Mesothelial cell of epicardium (in vitro differentiated cells): ENCODE measurements around the gene LRRC23. TPM values are rescaled to one million over a fixed set of nuclear protein-coding genes. Genes with fewer than 3 reads are reported as not detected.
"Not testable (repeated sequence)": the region's sequence is repeated elsewhere in the genome, so short reads cannot be mapped to it uniquely, and the experiment has no call there.

Experiments used
- DNase-seq, 2 experiments: peaks; one replicate each; pipeline ENCODE4 v3.0.0; 2021; ENCODE audit warnings: low spot score in 2 of 2; ENCODE audit not compliant: unreplicated experiment in 2 of 2
- H3K27ac Mint-ChIP-seq: 2 replicates; pipeline ENCODE4 v1.8.0; 2021; ENCODE audit warnings: mixed read lengths
- H3K27me3 Mint-ChIP-seq: 2 replicates; pipeline ENCODE4 v1.8.0; 2021; ENCODE audit warnings: low read depth, mixed read lengths
- H3K36me3 Mint-ChIP-seq: 2 replicates; pipeline ENCODE4 v1.8.0; 2021; ENCODE audit warnings: mixed read lengths
- H3K4me1 Mint-ChIP-seq: 2 replicates; pipeline ENCODE4 v1.8.0; 2021; ENCODE audit warnings: mixed read lengths
- H3K4me3 Mint-ChIP-seq: 2 replicates; pipeline ENCODE4 v1.8.0; 2021; ENCODE audit warnings: mild to moderate bottlenecking, moderate library complexity, mixed read lengths
- H3K9me3 Mint-ChIP-seq: 2 replicates; pipeline ENCODE4 v1.8.0; 2021; ENCODE audit warnings: mixed read lengths
- total RNA-seq: library from RNA; stranded (reverse); gene quantifications from 3 replicates; pipeline ENCODE4 v1.2.1, GENCODE V29; 2021
- TF ChIP-seq, protein P1 (sequence below): fragments of 200-600 bp; sonication (generic); IDR thresholded peaks from one replicate; pipeline ENCODE4 v1.5.0; 2021; ENCODE audit warnings: antibody characterized with exemption; ENCODE audit not compliant: unreplicated experiment

The LRRC23 gene
- total RNA-seq, 1 donor from 2014 or later, result 11.6 TPM

DNA sequence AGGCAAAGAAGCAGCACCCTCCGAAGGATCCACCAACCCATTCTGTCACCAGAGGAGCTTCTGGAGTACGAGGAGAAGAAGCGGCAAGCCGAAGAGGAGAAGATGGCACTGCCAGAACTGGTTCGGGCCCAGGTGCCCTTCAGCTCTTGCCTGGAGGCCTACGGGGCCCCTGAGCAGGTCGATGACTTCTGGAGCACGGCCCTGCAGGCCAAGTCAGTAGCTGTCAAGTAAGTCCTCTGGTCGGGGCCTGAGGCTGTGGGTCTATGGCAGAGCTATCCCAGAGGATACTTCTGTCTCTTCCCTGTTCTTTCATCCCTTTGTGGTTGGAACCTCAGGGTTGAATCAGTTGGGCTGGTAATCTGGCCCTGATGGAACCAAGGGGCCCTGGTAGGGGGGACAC, 43.2 kb upstream of the LRRC23 start:
- TF ChIP-seq, protein P1, sequence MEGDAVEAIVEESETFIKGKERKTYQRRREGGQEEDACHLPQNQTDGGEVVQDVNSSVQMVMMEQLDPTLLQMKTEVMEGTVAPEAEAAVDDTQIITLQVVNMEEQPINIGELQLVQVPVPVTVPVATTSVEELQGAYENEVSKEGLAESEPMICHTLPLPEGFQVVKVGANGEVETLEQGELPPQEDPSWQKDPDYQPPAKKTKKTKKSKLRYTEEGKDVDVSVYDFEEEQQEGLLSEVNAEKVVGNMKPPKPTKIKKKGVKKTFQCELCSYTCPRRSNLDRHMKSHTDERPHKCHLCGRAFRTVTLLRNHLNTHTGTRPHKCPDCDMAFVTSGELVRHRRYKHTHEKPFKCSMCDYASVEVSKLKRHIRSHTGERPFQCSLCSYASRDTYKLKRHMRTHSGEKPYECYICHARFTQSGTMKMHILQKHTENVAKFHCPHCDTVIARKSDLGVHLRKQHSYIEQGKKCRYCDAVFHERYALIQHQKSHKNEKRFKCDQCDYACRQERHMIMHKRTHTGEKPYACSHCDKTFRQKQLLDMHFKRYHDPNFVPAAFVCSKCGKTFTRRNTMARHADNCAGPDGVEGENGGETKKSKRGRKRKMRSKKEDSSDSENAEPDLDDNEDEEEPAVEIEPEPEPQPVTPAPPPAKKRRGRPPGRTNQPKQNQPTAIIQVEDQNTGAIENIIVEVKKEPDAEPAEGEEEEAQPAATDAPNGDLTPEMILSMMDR, result no peak
- Mint-ChIP-seq H3K4me1 (peaks cover under 1% of the 10 kb centered on the region), H3K4me3 (no peak overlapping the region), H3K27me3 (no peaks in the 10 kb centered on the region), H3K36me3 (peaks cover 48% of the 10 kb centered on the region), H3K27ac (no peak overlapping the region), H3K9me3 (no peaks in the 10 kb centered on the region)
- no peak for DNase-seq

DNA sequence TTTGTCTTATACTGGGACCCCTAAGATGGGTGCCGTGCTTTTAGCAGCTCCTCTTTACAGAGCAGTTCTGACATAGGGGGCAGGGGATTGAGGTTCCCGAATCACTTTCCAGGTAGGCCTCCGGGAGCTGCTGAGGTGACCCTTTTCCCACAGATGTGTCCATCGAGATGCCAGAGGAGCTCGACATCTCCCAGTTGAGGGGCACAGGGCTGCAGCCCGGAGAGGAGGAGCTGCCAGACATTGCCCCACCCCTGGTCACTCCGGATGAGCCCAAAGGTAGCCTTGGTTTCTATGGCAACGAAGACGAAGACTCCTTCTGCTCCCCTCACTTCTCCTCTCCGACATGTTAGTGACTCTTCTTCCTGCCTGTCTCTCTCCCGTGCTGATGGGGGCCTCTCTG, 41.6 kb upstream of the LRRC23 start:
- Mint-ChIP-seq H3K4me1 (peaks cover 4% of the 10 kb centered on the region), H3K9me3 (no peaks in the 10 kb centered on the region), H3K4me3 (no peak overlapping the region), H3K27ac (no peak overlapping the region), H3K27me3 (no peaks in the 10 kb centered on the region), H3K36me3 (peaks cover 38% of the 10 kb centered on the region)
- TF ChIP-seq, protein P1, result no peak
- DNase-seq, result no peak

DNA sequence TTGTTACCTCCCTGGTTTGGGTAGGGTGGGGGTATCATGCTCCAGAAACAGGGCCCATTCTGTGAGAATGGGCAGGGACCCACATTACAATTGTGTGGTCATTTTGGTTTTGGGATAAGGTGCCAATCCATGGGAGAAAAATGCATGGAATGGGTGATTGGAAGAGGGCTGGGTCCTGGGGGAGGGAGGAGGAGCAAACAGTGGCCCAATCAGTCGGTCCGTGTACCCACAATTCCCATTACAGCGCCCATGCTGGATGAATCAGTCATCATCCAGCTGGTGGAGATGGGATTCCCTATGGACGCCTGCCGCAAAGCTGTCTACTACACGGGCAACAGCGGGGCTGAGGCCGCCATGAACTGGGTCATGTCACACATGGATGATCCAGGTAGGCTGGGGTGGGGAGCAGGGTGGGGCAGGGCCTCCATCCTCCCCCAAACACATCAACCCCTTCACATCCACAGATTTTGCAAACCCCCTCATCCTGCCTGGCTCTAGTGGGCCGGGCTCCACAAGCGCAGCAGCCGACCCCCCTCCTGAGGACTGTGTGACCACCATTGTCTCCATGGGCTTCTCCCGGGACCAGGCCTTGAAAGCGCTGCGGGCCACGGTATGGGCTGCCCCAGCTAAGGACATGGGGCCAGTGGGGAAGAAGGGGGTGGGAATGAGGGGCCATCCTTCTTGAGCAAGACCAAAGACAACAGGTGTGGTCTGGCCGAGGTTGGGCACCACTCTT, 40.9 kb upstream of the LRRC23 start:
- Mint-ChIP-seq H3K4me3 (no peak overlapping the region), H3K4me1 (peaks cover 10% of the 10 kb centered on the region), H3K27ac (no peak overlapping the region), H3K9me3 (no peaks in the 10 kb centered on the region), H3K27me3 (no peaks in the 10 kb centered on the region), H3K36me3 (peaks cover 36% of the 10 kb centered on the region)
- DNase-seq, result no peak
- TF ChIP-seq, protein P1, result no peak

DNA sequence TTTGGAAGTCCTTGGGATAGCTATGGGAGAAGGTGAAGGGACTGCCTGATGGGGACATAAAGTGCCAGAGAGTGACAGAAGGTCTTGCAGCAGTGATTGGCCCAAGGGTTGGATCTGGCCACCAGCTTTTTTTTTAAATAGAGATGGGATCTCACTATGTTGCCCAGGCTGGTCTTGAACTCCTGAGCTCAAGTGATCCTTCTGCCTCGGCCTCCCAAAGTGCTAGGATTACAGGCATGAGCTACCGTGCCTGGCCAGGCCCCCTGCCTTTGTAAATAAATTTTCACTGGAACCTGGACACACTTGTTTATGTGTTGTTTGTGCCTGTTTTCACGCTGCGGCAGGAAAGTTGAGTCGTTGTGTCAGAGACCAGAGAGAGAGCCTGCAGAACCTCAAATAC, 39.3 kb upstream of the LRRC23 start:
- H3K27me3 Mint-ChIP-seq, DNase-seq, H3K27ac Mint-ChIP-seq, H3K9me3 Mint-ChIP-seq: not testable (repeated sequence)
- Mint-ChIP-seq H3K36me3 (peaks cover 39% of the 10 kb centered on the region), H3K4me1 (peaks cover 20% of the 10 kb centered on the region), H3K4me3 (peak overlapping the region; percentile 13)

DNA sequence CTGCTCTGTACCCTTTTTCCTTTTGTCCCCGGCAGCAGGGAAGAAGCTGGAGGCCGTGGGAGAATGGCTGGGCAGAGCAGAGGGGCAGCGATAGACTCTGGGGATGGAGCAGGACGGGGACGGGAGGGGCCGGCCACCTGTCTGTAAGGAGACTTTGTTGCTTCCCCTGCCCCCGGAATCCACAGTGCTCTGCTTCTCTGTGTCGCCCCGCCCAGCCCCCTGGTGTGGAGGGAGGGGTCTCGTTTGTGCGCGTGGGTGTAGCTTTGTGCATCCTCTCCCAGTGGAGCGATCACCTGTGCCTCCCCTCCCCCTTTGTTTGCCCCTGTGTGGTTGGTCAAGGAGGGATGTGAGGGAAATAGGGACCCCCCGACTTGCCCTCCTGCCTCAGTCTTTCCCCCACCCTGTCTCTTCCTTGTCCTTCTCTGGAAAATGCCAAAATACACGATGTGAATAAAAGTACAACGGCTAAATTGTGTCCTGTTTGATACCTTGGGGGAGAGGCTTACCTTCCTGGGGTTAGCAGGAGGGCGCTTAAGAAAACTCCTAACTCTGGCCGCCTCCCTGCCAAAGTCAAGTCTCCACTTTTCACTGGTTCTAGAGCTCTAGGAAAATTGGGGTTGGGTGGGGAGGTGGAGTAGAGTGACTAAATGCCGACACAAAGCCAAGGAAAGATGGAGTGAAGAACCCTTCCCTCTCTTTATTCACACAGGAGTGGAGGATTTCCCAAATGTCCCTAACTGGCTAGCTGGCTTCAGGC, 38.3 kb upstream of the LRRC23 start:
- DNase-seq, result no peak
- peak overlapping the region; percentile 92 for H3K4me3 Mint-ChIP-seq
- H3K27ac Mint-ChIP-seq, result no peak overlapping the region
- H3K36me3 Mint-ChIP-seq, result peaks cover 35% of the 10 kb centered on the region
- H3K4me1 Mint-ChIP-seq, result peaks cover 24% of the 10 kb centered on the region
- H3K27me3 Mint-ChIP-seq, result no peaks in the 10 kb centered on the region
- TF ChIP-seq, protein P1, result no peak
- H3K9me3 Mint-ChIP-seq, result no peaks in the 10 kb centered on the region

DNA sequence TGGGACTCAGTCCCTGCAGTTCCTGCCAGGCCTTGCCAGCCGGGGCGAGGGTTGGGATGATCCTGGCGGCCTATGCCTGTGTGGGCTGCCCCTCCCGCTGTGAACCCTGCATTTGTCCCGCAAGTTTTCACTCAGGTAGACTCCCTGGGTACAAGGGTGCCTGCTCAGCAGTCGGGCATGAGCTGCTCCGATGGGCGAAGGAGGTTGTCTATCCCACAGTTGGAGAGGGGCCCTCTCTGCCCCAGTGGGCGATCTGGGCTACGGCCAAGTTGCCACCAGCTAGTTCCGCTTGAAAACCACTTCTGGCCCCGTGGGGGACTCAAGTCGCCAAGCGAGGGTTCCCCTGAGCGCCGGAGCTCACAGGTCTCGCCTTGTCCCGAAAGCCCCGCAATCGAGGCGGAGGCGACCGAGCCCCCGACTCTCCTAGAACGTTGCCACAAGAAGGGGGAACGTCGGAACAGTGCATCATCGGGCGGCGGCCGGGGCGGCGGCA, 37.7 kb upstream of the LRRC23 start:
- TF ChIP-seq, protein P1, result no peak
- peak overlapping the region; percentile 92 for H3K4me3 Mint-ChIP-seq
- no peaks in the 10 kb centered on the region for H3K9me3 Mint-ChIP-seq
- no peaks in the 10 kb centered on the region for H3K27me3 Mint-ChIP-seq
- peak in 1 of 2 experiments; percentile 47 for DNase-seq
- H3K27ac Mint-ChIP-seq, result peak overlapping the region; percentile 25
- peaks cover 29% of the 10 kb centered on the region for H3K4me1 Mint-ChIP-seq
- H3K36me3 Mint-ChIP-seq, result peaks cover 34% of the 10 kb centered on the region
